HG02852 (cell line): Measurements from ENCODE around the gene CNTN2.
A peak's percentile ranks its signal among the peaks of the same experiment; 100 is the strongest.

Source experiments
- ATAC-seq: cut with Tn5 transposase; IDR thresholded peaks from one replicate; pipeline ENCODE4 v1.9.1; 2021; ENCODE audit warnings: mild to moderate bottlenecking, moderate library complexity; ENCODE audit not compliant: unreplicated experiment

Gene CNTN2

GRCh38 chr1:205121660-205122488, 78.9 kb downstream of the CNTN2 start, which contains the start of gene RBBP5:
Gene RBBP5, minus strand, starts transcription at chr1:205121978. Its CDS starts 105 bp downstream, at chr1:205121873.
- ATAC-seq = peak; percentile 90

- peak; percentile 11 for ATAC-seq
These were observed 79.5 kb downstream of the CNTN2 start for GRCh38 chr1:205122489-205122882.

GRCh38 chr1:205124726-205125125, 81.7 kb downstream of the CNTN2 start:
- ATAC-seq = no peak

- no peak for ATAC-seq
These were observed 84.6 kb downstream of the CNTN2 start for GRCh38 chr1:205127646-205128045.
